Tibial artery (tissue), 4 donors: Measurements from ENCODE around the gene SEC23IP.

Source experiments
- DNase-seq, 2 donors: peaks; one replicate each; pipeline ENCODE4 v3.0.0-alpha.2; 2019
- H3K27ac ChIP-seq, 2 donors: fragments of 200-600 bp; sonication (generic) in 1 of 2; 1 replicate in 1 of 2; 2 replicates in 1 of 2; pipeline ENCODE4 v1.5.1; 2018 to 2019; ENCODE audit warnings: mild to moderate bottlenecking in 1 of 2
- H3K27me3 ChIP-seq, 2 donors: fragments of 200-600 bp; sonication (generic) in 1 of 2; one replicate each; pipeline versions ENCODE4 v1.5.1 to v1.6.0; 2016 to 2019
- H3K36me3 ChIP-seq, 3 donors: fragments of 200-600 bp; sonication (generic) in 2 of 3; one replicate each; pipeline ENCODE4 v1.5.1; 2016 to 2019; ENCODE audit warnings: mild to moderate bottlenecking in 2 of 3
- H3K4me1 ChIP-seq, 4 donors: fragments of 200-600 bp; sonication (generic) in 2 of 4; 1 replicate in 3 of 4; 2 replicates in 1 of 4; pipeline ENCODE4 v1.5.1; 2016 to 2019
- H3K4me3 ChIP-seq, 2 donors: fragments of 200-600 bp; sonication (generic) in 1 of 2; 1 replicate in 1 of 2; 2 replicates in 1 of 2; pipeline ENCODE4 v1.5.1; 2018 to 2019; ENCODE audit warnings: mild to moderate bottlenecking in 2 of 2
- H3K9me3 ChIP-seq, 3 donors: fragments of 200-600 bp; sonication (generic) in 1 of 3; one replicate each; pipeline ENCODE4 v1.5.1; 2016 to 2019
- CTCF ChIP-seq, 2 experiments: fragments of 200-600 bp in 1 of 2; fragments of 450-650 bp in 1 of 2; IDR thresholded peaks; one replicate each; pipeline ENCODE4 v1.5.1; 2017 to 2019; ENCODE audit warnings: antibody characterized with exemption in 2 of 2, mild to moderate bottlenecking in 1 of 2, moderate library complexity in 1 of 2
- intact Hi-C: fragments of 100-400 bp; cut with DNase I; formaldehyde crosslinking; loops from one replicate; pipeline ENCODE4 v1.15.0; 2023; ENCODE audit warnings: low total_unique reads

Gene SEC23IP

DNA sequence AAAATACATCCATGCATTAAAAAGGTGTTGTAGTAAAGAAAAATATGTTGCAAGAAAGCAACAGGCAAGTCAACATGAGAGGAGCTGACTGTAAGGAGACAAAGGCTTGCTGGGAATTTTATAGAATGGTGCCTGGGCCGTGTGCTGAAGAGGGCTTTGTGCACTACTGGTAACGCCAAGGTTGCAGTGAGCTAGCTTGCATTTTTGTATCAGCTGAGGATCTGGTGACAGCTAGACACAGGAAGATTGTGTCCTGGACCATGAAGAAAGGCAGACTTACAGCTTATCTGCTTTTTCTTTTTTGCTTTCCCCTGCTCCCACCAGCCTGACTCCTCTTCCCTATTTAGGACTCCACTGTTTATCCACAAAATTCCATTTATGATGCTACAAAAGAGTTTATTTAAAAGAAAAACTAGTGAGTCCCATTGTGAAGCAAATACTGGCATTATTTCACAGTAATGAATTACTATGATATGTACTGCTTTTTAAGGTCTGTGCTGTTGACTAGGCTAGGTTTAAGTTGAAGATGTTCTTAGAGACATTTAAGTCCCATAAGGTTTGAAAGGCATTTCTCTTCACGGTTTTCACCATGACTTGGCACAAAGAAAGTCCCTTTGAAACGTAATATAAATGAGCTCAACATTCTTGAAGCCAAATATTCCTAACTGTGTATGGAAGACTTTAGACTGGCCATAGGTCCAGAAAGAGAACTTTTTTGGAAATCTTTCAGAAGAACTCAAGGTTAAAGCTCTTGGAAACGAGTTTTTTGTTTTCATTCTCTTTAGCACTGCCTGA, 88.6 kb downstream of the SEC23IP start:
- no peak for TF ChIP-seq CTCF (IDR thresholded peaks at IDR 0.05)
- Histone ChIP-seq H3K4me1 (peaks cover 0 to 10% (median 0%) of the 10 kb centered on the region in 4 donors), H3K27me3 (peaks cover 0 to 2% of the 10 kb centered on the region in 2 donors), H3K9me3 (peaks cover 0 to 5% (median 0%) of the 10 kb centered on the region in 3 donors), H3K4me3 (no peak overlapping the region), H3K36me3 (no peaks in the 10 kb centered on the region), H3K27ac (no peak overlapping the region)
- DNase-seq = no peak
- intact Hi-C loops = no loop called here

- no peak for TF ChIP-seq CTCF (IDR thresholded peaks at IDR 0.05)
- H3K27me3 ChIP-seq = peaks cover 0 to 2% of the 10 kb centered on the region in 2 donors
- no peak for DNase-seq
- H3K9me3 ChIP-seq = peaks cover 0 to 5% (median 0%) of the 10 kb centered on the region in 3 donors
- no peak overlapping the region for H3K4me3 ChIP-seq
- no peaks in the 10 kb centered on the region for H3K36me3 ChIP-seq
- no peak overlapping the region for H3K27ac ChIP-seq
- intact Hi-C loops = no loop called here
- peaks cover 0 to 10% (median 0%) of the 10 kb centered on the region in 4 donors for H3K4me1 ChIP-seq
Observed at GRCh38 chr10:119981826-119982225, 89.3 kb downstream of the SEC23IP start.

DNA sequence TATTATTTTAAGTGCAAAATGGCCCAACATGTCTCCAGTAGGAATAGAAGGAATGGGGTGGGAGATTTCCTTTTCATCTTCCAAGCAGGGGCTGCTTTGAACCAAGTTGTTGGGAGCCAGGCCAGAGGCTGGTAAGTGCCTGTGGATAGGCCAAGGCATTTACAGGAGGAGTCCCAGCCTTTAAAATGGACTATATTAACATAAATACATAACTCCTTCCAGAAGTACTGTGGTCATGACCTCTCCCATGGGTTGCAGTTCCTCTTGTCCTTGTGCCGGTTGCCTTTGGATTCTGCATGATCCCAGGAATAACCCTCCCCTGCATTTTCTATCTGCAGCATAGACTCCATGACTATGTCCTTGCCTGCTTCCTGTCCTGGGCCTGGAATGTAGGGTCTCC, 95.8 kb downstream of the SEC23IP start:
- Histone ChIP-seq H3K27me3 (peaks cover 0 to 4% of the 10 kb centered on the region in 2 donors), H3K36me3 (no peaks in the 10 kb centered on the region), H3K4me1 (no peaks in the 10 kb centered on the region), H3K9me3 (peaks cover 0 to 5% (median 0%) of the 10 kb centered on the region in 3 donors), H3K4me3 (no peak overlapping the region), H3K27ac (no peak overlapping the region)
- no peak for DNase-seq
- TF ChIP-seq CTCF (IDR thresholded peaks at IDR 0.05) = no peak
- intact Hi-C loops = no loop called here

GRCh38 chr10:119989966-119990365, 97.4 kb downstream of the SEC23IP start:
- TF ChIP-seq CTCF (IDR thresholded peaks at IDR 0.05) = no peak
- no peaks in the 10 kb centered on the region for H3K4me1 ChIP-seq
- no peak overlapping the region for H3K4me3 ChIP-seq
- intact Hi-C loops = no loop called here
- no peaks in the 10 kb centered on the region for H3K36me3 ChIP-seq
- peaks cover 0 to 4% of the 10 kb centered on the region in 2 donors for H3K27me3 ChIP-seq
- no peak for DNase-seq
- no peaks in the 10 kb centered on the region for H3K9me3 ChIP-seq
- H3K27ac ChIP-seq = no peak overlapping the region

- intact Hi-C loops = no loop called here
- peaks cover 0 to 4% of the 10 kb centered on the region in 2 donors for H3K27me3 ChIP-seq
- no peak overlapping the region for H3K27ac ChIP-seq
- H3K4me1 ChIP-seq = no peaks in the 10 kb centered on the region
- no peak overlapping the region for H3K4me3 ChIP-seq
- no peak for TF ChIP-seq CTCF (IDR thresholded peaks at IDR 0.05)
- H3K9me3 ChIP-seq = peaks cover 0 to 6% (median 4%) of the 10 kb centered on the region in 3 donors
- DNase-seq = no peak
- no peaks in the 10 kb centered on the region for H3K36me3 ChIP-seq
Observed at GRCh38 chr10:119991066-119991465, 98.5 kb downstream of the SEC23IP start.
